Mesothelial cell of epicardium (in vitro differentiated cells): Measurements from ENCODE around the gene P3H4. TPM values are rescaled to one million over a fixed set of nuclear protein-coding genes. Genes with fewer than 3 reads are reported as not detected.
A peak's percentile ranks its signal among the peaks of the same experiment; 100 is the strongest.

Experiments used
- DNase-seq, 2 experiments: peaks; one replicate each; pipeline ENCODE4 v3.0.0; 2021; ENCODE audit warnings: low spot score in 2 of 2; ENCODE audit not compliant: unreplicated experiment in 2 of 2
- H3K27ac Mint-ChIP-seq: 2 replicates; pipeline ENCODE4 v1.8.0; 2021; ENCODE audit warnings: mixed read lengths
- H3K27me3 Mint-ChIP-seq: 2 replicates; pipeline ENCODE4 v1.8.0; 2021; ENCODE audit warnings: low read depth, mixed read lengths
- H3K36me3 Mint-ChIP-seq: 2 replicates; pipeline ENCODE4 v1.8.0; 2021; ENCODE audit warnings: mixed read lengths
- H3K4me1 Mint-ChIP-seq: 2 replicates; pipeline ENCODE4 v1.8.0; 2021; ENCODE audit warnings: mixed read lengths
- H3K4me3 Mint-ChIP-seq: 2 replicates; pipeline ENCODE4 v1.8.0; 2021; ENCODE audit warnings: mild to moderate bottlenecking, moderate library complexity, mixed read lengths
- H3K9me3 Mint-ChIP-seq: 2 replicates; pipeline ENCODE4 v1.8.0; 2021; ENCODE audit warnings: mixed read lengths
- total RNA-seq: library from RNA; stranded (reverse); gene quantifications from 3 replicates; pipeline ENCODE4 v1.2.1, GENCODE V29; 2021
- TF ChIP-seq, protein P1 (sequence below): fragments of 200-600 bp; sonication (generic); IDR thresholded peaks from one replicate; pipeline ENCODE4 v1.5.0; 2021; ENCODE audit warnings: antibody characterized with exemption; ENCODE audit not compliant: unreplicated experiment

P3H4 gene
- total RNA-seq, 1 donor from 2014 or later, result 61.0 TPM

DNA sequence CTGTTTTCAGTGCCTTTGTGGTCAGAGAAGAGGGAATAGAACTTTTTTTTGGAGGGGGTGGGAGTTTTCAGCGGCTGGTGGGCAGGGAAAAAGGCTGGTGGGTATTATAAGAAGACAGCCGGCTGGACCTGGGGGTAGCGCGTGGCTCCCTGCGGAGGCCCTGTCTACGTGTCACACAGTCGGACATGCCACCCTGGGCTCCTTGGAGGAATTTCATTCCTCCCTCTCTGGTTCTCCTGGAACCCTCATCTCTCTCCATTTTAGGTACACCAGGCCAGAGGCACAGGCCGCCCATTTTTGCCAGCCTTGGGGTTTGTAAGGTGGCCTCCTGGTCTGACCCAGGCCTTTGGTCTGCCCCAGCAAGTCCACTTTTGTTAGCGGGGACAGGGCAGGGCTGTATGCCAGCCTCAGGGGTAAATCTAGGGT is 2.0 kb upstream of the P3H4 start:
- Mint-ChIP-seq H3K27me3 (no peaks in the 10 kb centered on the region), H3K9me3 (no peaks in the 10 kb centered on the region), H3K36me3 (peaks cover 10% of the 10 kb centered on the region), H3K27ac (peak overlapping the region; percentile 87), H3K4me3 (peak overlapping the region; percentile 84), H3K4me1 (peaks cover 29% of the 10 kb centered on the region)
- TF ChIP-seq, protein P1, sequence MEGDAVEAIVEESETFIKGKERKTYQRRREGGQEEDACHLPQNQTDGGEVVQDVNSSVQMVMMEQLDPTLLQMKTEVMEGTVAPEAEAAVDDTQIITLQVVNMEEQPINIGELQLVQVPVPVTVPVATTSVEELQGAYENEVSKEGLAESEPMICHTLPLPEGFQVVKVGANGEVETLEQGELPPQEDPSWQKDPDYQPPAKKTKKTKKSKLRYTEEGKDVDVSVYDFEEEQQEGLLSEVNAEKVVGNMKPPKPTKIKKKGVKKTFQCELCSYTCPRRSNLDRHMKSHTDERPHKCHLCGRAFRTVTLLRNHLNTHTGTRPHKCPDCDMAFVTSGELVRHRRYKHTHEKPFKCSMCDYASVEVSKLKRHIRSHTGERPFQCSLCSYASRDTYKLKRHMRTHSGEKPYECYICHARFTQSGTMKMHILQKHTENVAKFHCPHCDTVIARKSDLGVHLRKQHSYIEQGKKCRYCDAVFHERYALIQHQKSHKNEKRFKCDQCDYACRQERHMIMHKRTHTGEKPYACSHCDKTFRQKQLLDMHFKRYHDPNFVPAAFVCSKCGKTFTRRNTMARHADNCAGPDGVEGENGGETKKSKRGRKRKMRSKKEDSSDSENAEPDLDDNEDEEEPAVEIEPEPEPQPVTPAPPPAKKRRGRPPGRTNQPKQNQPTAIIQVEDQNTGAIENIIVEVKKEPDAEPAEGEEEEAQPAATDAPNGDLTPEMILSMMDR, result no peak
- no peak for DNase-seq

DNA sequence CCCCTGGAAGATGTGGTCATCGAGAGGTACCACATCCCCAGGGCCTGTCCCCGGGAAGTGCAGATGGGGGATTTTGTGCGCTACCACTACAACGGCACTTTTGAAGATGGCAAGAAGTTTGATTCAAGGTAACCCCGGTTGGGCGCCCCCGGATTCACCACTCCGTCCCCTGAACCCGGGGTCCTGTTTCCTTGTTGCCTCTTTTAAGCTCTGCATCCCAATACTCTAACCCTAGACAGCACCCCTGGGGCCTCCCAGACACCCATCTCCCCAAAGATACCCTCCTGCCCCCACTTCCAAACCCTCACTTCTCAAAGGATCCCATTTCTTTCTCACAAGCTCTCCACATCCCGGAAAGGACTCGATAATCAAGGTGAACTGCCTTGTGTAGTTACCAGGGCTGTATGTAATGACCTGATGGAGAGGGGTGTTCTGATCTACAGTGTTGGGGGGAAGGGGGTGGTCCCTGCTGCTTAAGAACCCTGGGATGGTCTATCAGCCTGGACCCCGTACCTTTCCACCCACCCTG is 1.5 kb upstream of the P3H4 start:
- TF ChIP-seq, protein P1, result no peak
- H3K27me3 Mint-ChIP-seq, result no peaks in the 10 kb centered on the region
- H3K9me3 Mint-ChIP-seq, result no peaks in the 10 kb centered on the region
- H3K4me3 Mint-ChIP-seq, result peak overlapping the region; percentile 84
- DNase-seq, result no peak
- peaks cover 29% of the 10 kb centered on the region for H3K4me1 Mint-ChIP-seq
- H3K27ac Mint-ChIP-seq, result peak overlapping the region; percentile 87
- peaks cover 10% of the 10 kb centered on the region for H3K36me3 Mint-ChIP-seq

DNA sequence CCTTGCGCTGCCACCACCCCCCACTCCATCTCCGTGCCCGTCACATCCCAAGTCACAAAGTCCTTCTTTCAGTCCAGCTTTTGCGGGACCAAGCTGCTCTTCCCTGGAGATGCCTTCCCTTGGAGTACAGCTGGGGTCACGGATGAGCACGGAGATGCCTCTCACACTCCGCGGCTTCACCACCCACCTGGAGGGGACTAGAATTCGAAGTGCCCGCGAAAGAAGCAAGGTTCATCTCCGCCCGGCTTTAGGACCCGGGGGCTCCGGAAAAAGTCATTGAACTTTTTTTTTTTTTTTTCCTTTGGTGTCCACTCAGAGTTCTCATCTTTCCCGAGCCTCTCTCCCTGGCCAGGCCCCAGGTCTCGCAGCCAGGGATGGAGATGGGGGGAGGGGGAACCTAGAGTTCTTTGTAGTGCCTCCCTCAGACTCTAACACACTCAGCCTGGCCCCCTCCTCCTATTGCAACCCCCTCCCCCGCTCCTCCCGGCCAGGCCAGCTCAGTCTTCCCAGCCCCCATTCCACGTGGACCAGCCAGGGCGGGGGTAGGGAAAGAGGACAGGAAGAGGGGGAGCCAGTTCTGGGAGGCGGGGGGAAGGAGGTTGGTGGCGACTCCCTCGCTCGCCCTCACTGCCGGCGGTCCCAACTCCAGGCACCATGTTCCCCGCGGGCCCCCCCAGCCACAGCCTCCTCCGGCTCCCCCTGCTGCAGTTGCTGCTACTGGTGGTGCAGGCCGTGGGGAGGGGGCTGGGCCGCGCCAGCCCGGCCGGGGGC is 817 bp upstream of the P3H4 start, which contains the start of gene FKBP10:
Gene FKBP10 (plus strand): TSS at position 624 of the 771 bp plus-strand sequence. CDS start 31 bp downstream, at position 655.
- no peaks in the 10 kb centered on the region for H3K9me3 Mint-ChIP-seq
- peak within 1 kb of the TSS; percentile 84 for H3K4me3 Mint-ChIP-seq
- peaks cover 12% of the 10 kb centered on the region for H3K36me3 Mint-ChIP-seq
- peak within 1 kb of the TSS; percentile 87 for H3K27ac Mint-ChIP-seq
- H3K27me3 Mint-ChIP-seq, result no peaks in the 10 kb centered on the region
- TF ChIP-seq, protein P1, result no peak
- peaks cover 29% of the 10 kb centered on the region for H3K4me1 Mint-ChIP-seq
- DNase-seq, result peak; percentile 73 to 86

DNA sequence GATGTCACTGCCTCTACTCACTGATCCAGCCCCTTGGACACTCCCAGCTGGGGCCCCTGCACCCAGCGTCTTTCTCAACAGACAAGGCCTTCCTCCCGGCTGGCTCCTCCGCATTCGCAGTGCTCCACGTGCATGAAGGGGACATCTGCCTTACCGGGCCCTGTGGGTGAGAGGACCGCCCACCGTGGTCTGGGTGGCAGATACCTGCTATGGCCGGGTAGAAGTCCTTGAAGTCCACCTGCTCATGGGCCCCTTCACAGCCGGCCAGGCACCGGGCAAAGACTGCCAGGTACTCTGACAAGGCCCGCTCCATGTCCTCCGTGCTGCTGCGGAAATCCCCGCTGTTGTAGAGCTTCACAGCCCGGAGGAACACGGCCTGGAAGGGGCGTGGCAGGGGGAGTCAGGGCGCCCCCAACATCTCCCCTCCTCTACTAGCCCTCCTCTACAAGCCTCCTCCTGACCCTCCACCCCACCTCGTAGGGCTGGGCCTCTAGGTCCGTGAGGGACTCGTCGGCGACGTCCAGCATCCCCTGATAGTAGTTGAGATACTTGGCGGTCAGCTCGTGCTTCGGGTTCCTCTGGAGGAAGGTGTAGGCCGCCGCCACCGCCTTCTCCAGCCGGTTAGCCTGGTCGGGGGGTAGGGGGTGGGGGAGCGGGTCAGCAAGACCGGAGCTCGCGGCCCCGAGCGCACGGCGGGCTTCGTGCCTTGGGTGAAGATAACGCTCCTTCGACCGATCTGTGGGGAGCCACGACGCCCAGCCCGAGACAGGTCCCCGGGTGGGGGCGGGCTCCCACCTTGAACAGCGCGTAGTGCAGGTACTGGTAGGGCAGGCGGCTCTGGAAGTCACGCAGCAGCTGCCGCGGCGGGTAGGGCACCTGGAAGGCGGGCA is 845 bp downstream of the P3H4 start:
- no peak for DNase-seq
- Mint-ChIP-seq H3K4me1 (peaks cover 29% of the 10 kb centered on the region), H3K36me3 (peaks cover 9% of the 10 kb centered on the region), H3K27me3 (no peaks in the 10 kb centered on the region), H3K9me3 (no peaks in the 10 kb centered on the region), H3K4me3 (peak overlapping the region; percentile 84), H3K27ac (peak overlapping the region; percentile 85)
- TF ChIP-seq, protein P1, result no peak

DNA sequence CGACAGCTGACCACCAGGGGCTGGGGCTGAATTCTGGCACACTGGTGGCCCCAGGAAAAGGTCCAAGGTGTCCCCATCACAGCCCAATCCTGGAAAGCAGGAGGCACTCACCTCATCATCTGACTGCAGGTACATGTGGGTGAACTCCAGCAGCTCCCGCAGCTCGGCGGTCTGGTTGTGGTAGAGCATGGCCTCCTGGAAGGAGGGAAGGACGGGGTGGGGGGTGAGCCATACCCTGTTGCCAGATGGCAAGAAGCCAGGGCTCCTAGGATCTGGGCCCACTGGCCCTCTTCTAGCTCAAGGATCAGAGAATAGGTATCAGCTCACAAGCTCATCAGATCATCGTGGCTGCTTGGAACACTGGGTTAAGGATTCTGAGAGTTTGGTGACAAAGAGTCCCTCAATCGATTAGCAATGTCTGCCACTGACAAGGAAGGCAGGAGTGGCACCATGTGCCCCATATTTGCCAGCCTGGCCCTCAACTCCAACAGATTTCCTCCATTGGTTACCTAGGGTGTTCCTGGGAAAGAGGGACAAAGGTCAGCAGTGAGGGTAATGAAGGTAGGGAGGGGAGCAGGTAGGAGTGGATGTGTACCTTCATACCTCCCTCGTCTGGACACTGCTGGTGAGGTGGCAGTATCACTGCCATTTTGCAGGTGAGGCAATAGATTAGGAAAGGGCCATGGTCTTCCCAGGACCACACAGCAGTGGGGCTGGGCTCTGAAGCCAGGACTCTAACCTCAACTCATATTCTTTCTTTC is 4.9 kb downstream of the P3H4 start:
- DNase-seq, result no peak
- Mint-ChIP-seq H3K4me3 (no peak overlapping the region), H3K9me3 (no peaks in the 10 kb centered on the region), H3K36me3 (peaks cover 14% of the 10 kb centered on the region), H3K27me3 (no peaks in the 10 kb centered on the region), H3K27ac (no peak overlapping the region), H3K4me1 (peaks cover 16% of the 10 kb centered on the region)
- TF ChIP-seq, protein P1, result no peak
